GM13977 (cell line): ENCODE measurements around the gene E2F6.
A peak's percentile ranks its signal among the peaks of the same experiment; 100 is the strongest.

Source experiments
- DNase-seq: peaks from one replicate; pipeline ENCODE4 v3.0.0; 2012; ENCODE audit warnings: low spot score
- CTCF ChIP-seq: IDR thresholded peaks from 2 replicates; pipeline ENCODE4 v1.5.1; 2012; ENCODE audit warnings: mild to moderate bottlenecking, control low read depth; ENCODE audit not compliant: insufficient read depth; ENCODE audit errors: extremely low read depth, missing control alignments
- in situ Hi-C: fragments of 300-500 bp; cut with MboI; formaldehyde crosslinking; loops from one replicate; pipeline ENCODE4 v1.12.0; 2022; ENCODE audit warnings: low sequenced_read_pairs, low pct_unique_long_range_greater_than_20kb, mixed read lengths, inconsistent platforms; ENCODE audit not compliant: unreplicated experiment

Gene E2F6

GRCh38 chr2:11446733-11447248, 19.2 kb downstream of the E2F6 start:
- DNase-seq = peak; percentile 42
- in situ Hi-C loops = loop anchor here (25.0 kb wide), 1 partner anchor 609 kb away; no protein-coding TSS in a partner anchor
- TF ChIP-seq CTCF = peak; percentile 67

- in situ Hi-C loops = loop anchor here (25.0 kb wide), 1 partner anchor 607 kb away; no protein-coding TSS in a partner anchor
- DNase-seq = no peak
- TF ChIP-seq CTCF = no peak
Measured at GRCh38 chr2:11444737-11445136, 21.2 kb downstream of the E2F6 start.

- DNase-seq = no peak
- TF ChIP-seq CTCF = no peak
- in situ Hi-C loops = loop anchor here (25.0 kb wide), 1 partner anchor 601 kb away; no protein-coding TSS in a partner anchor
Measured at GRCh38 chr2:11438555-11439080, 27.3 kb downstream of the E2F6 start.

GRCh38 chr2:11437602-11438001, 28.4 kb downstream of the E2F6 start:
- in situ Hi-C loops = loop anchor here (25.0 kb wide), 1 partner anchor 600 kb away; no protein-coding TSS in a partner anchor
- no peak for DNase-seq
- no peak for TF ChIP-seq CTCF

- DNase-seq = no peak
- in situ Hi-C loops = loop anchor here (25.0 kb wide), 1 partner anchor 598 kb away; no protein-coding TSS in a partner anchor
- no peak for TF ChIP-seq CTCF
Measured at GRCh38 chr2:11435036-11435435, 30.9 kb downstream of the E2F6 start.

- in situ Hi-C loops = loop anchor here (25.0 kb wide), 1 partner anchor 597 kb away; no protein-coding TSS in a partner anchor
- DNase-seq = no peak
- no peak for TF ChIP-seq CTCF
Measured at GRCh38 chr2:11434443-11434842, 31.5 kb downstream of the E2F6 start.

GRCh38 chr2:11433822-11434221, 32.1 kb downstream of the E2F6 start:
- no peak for TF ChIP-seq CTCF
- no peak for DNase-seq
- in situ Hi-C loops = loop anchor here (25.0 kb wide), 1 partner anchor 597 kb away; no protein-coding TSS in a partner anchor
